ENCODE results near the gene DBNL.
A peak's percentile ranks its signal among the peaks of the same experiment; 100 is the strongest.
"Not testable (repeated sequence)": the region's sequence is repeated elsewhere in the genome, so short reads cannot be mapped to it uniquely, and the experiment has no call there.

Gene DBNL

GRCh38 chr7:44037951-44038350 is 6.6 kb upstream of the DBNL start:
- not testable (repeated sequence) for H3K9me3 Mint-ChIP-seq; H3K27ac Mint-ChIP-seq; ATAC-seq; DNase-seq (ENCODE audit: low spot score in 2 of 2); H3K4me1 Mint-ChIP-seq; H3K4me3 Mint-ChIP-seq
- peaks cover 11% of the 10 kb centered on the region for H3K36me3 Mint-ChIP-seq

- not testable (repeated sequence) for H3K9me3 Mint-ChIP-seq; DNase-seq (ENCODE audit: low spot score in 2 of 2); ATAC-seq; H3K4me3 Mint-ChIP-seq; H3K4me1 Mint-ChIP-seq; H3K27ac Mint-ChIP-seq
- H3K36me3 Mint-ChIP-seq: peaks cover 11% of the 10 kb centered on the region
Measured at GRCh38 chr7:44038553-44038952, 5.9 kb upstream of the DBNL start.

GRCh38 chr7:44038961-44039558 is 5.4 kb upstream of the DBNL start:
- ATAC-seq: peak; percentile 78
- H3K4me3 Mint-ChIP-seq: peak overlapping the region; percentile 75
- peaks cover 11% of the 10 kb centered on the region for H3K4me1 Mint-ChIP-seq
- not testable (repeated sequence) for H3K9me3 Mint-ChIP-seq, H3K36me3 Mint-ChIP-seq, H3K27ac Mint-ChIP-seq
- DNase-seq (ENCODE audit: low spot score in 2 of 2): peak; percentile 57 to 85

- ATAC-seq: peak; percentile 31
- H3K4me3 Mint-ChIP-seq: peak overlapping the region; percentile 75
- H3K27ac Mint-ChIP-seq; DNase-seq (ENCODE audit: low spot score in 2 of 2); H3K9me3 Mint-ChIP-seq; H3K36me3 Mint-ChIP-seq: not testable (repeated sequence)
- peaks cover 12% of the 10 kb centered on the region for H3K4me1 Mint-ChIP-seq
Measured at GRCh38 chr7:44039800-44040492, 4.6 kb upstream of the DBNL start.

GRCh38 chr7:44040493-44040891 is 4.0 kb upstream of the DBNL start:
- Mint-ChIP-seq H3K27ac (peak overlapping the region; percentile 77), H3K4me1 (peaks cover 15% of the 10 kb centered on the region), H3K4me3 (peak overlapping the region; percentile 75)
- H3K9me3 Mint-ChIP-seq, H3K36me3 Mint-ChIP-seq: not testable (repeated sequence)
- ATAC-seq (peak; percentile 76), DNase-seq (ENCODE audit: low spot score in 2 of 2) (peak; percentile 37 to 74)

GRCh38 chr7:44042221-44042620 is 2.3 kb upstream of the DBNL start:
- no peak overlapping the region for H3K4me3 Mint-ChIP-seq
- no peak overlapping the region for H3K27ac Mint-ChIP-seq
- no peak for ATAC-seq
- peaks cover 22% of the 10 kb centered on the region for H3K36me3 Mint-ChIP-seq
- peaks cover 32% of the 10 kb centered on the region for H3K4me1 Mint-ChIP-seq
- H3K9me3 Mint-ChIP-seq: no peaks in the 10 kb centered on the region
- no peak for DNase-seq (ENCODE audit: low spot score in 2 of 2)

GRCh38 chr7:44043902-44044301 is 600 bp upstream of the DBNL start:
- no peak for DNase-seq (ENCODE audit: low spot score in 2 of 2)
- H3K4me1 Mint-ChIP-seq: peaks cover 45% of the 10 kb centered on the region
- ATAC-seq: no peak
- H3K9me3 Mint-ChIP-seq: no peaks in the 10 kb centered on the region
- peak overlapping the region; percentile 80 for H3K4me3 Mint-ChIP-seq
- H3K27ac Mint-ChIP-seq: peak overlapping the region; percentile 89
- peaks cover 37% of the 10 kb centered on the region for H3K36me3 Mint-ChIP-seq

- Mint-ChIP-seq H3K27ac (peak overlapping the region; percentile 89), H3K9me3 (no peaks in the 10 kb centered on the region), H3K36me3 (peaks cover 51% of the 10 kb centered on the region), H3K4me3 (peak overlapping the region; percentile 80), H3K4me1 (peaks cover 57% of the 10 kb centered on the region)
- ATAC-seq (peak; percentile 5), DNase-seq (ENCODE audit: low spot score in 2 of 2) (no peak)
Measured at GRCh38 chr7:44045226-44046014, 918 bp downstream of the DBNL start.

GRCh38 chr7:44046321-44047061 is 2.0 kb downstream of the DBNL start:
- Mint-ChIP-seq H3K4me3 (peak overlapping the region; percentile 80), H3K36me3 (peaks cover 57% of the 10 kb centered on the region)
- no peak for DNase-seq (ENCODE audit: low spot score in 2 of 2)

GRCh38 chr7:44048031-44048795 is 3.7 kb downstream of the DBNL start:
- DNase-seq (ENCODE audit: low spot score in 2 of 2): no peak
- Mint-ChIP-seq H3K36me3 (peaks cover 74% of the 10 kb centered on the region), H3K9me3 (no peaks in the 10 kb centered on the region), H3K4me3 (peak overlapping the region; percentile 34), H3K4me1 (peaks cover 55% of the 10 kb centered on the region), H3K27ac (peak overlapping the region; percentile 86)
- ATAC-seq: no peak

More at GRCh38 chr7:44046321-44047061, 2.0 kb downstream of the DBNL start:
- peak overlapping the region; percentile 89 for H3K27ac Mint-ChIP-seq
- H3K4me1 Mint-ChIP-seq: peaks cover 55% of the 10 kb centered on the region
- H3K9me3 Mint-ChIP-seq: no peaks in the 10 kb centered on the region
- ATAC-seq: peak; percentile 86

GRCh38 chr7:44050121-44050914 is 5.8 kb downstream of the DBNL start:
- DNase-seq (ENCODE audit: low spot score in 2 of 2): no peak
- H3K4me3 Mint-ChIP-seq: no peak overlapping the region
- ATAC-seq: no peak
- H3K9me3 Mint-ChIP-seq: no peaks in the 10 kb centered on the region
- H3K27ac Mint-ChIP-seq: peak overlapping the region; percentile 77
- H3K36me3 Mint-ChIP-seq: peaks cover 94% of the 10 kb centered on the region
- H3K4me1 Mint-ChIP-seq: peaks cover 54% of the 10 kb centered on the region

GRCh38 chr7:44050915-44051560 is 6.5 kb downstream of the DBNL start:
- H3K27ac Mint-ChIP-seq: peak overlapping the region; percentile 77
- no peak overlapping the region for H3K4me3 Mint-ChIP-seq
- peaks cover 94% of the 10 kb centered on the region for H3K36me3 Mint-ChIP-seq
- DNase-seq (ENCODE audit: low spot score in 2 of 2) (no peak), ATAC-seq (no peak)
- H3K9me3 Mint-ChIP-seq: no peaks in the 10 kb centered on the region
- peaks cover 50% of the 10 kb centered on the region for H3K4me1 Mint-ChIP-seq

GRCh38 chr7:44051611-44052220 is 7.2 kb downstream of the DBNL start:
- DNase-seq (ENCODE audit: low spot score in 2 of 2) (no peak), ATAC-seq (no peak)
- Mint-ChIP-seq H3K27ac (no peak overlapping the region), H3K4me3 (no peak overlapping the region), H3K36me3 (peaks cover 94% of the 10 kb centered on the region), H3K9me3 (no peaks in the 10 kb centered on the region), H3K4me1 (peaks cover 46% of the 10 kb centered on the region)

Data from stimulated activated effector memory CD8-positive, alpha-beta T cell treated with anti-CD3 and anti-CD28 coated beads, Interleukin-12 subunit alpha, Interleukin-12 subunit beta, amount 100 ng/mL, for 72 hours (primary cell).